Astrocyte (in vitro differentiated cells and primary cell): ENCODE results near the gene VEGFB. TPM values are rescaled to one million over a fixed set of nuclear protein-coding genes. Genes with fewer than 3 reads are reported as not detected.
A peak's percentile ranks its signal among the peaks of the same experiment; 100 is the strongest.

ENCODE experiments used
- DNase-seq: peaks from one replicate; pipeline ENCODE4 v3.0.0-alpha.2; 2010; ENCODE audit warnings: low read depth
- FAIRE-seq: peaks from 2 replicates; lab custom pipeline; 2011; peaks lifted over from hg19 to GRCh38; lab: Jason Lieb, UNC
- H2AFZ ChIP-seq: 2 replicates; pipeline ENCODE4 v1.6.0; 2012; ENCODE audit warnings: low read depth, low read length, inconsistent platforms
- H3K27ac ChIP-seq: 2 replicates; pipeline ENCODE4 v1.5.1; 2011; ENCODE audit warnings: low read depth, low read length, inconsistent platforms
- H3K27me3 ChIP-seq: 2 replicates; pipeline ENCODE4 v1.6.0; 2011; ENCODE audit warnings: low read length, inconsistent platforms; ENCODE audit not compliant: insufficient read depth
- H3K36me3 ChIP-seq: 2 replicates; pipeline ENCODE4 v1.5.1; 2011; ENCODE audit warnings: low read length, inconsistent platforms; ENCODE audit not compliant: insufficient read depth
- H3K4me1 ChIP-seq: 2 replicates; pipeline ENCODE4 v1.5.1; 2011; ENCODE audit warnings: low read length, inconsistent platforms; ENCODE audit not compliant: insufficient read depth
- H3K4me2 ChIP-seq: 2 replicates; pipeline ENCODE4 v1.6.0; 2012; ENCODE audit warnings: low read length, inconsistent platforms
- H3K4me3 ChIP-seq: 2 replicates; pipeline ENCODE4 v1.5.1; 2011; ENCODE audit warnings: low read depth, mild to moderate bottlenecking, low read length, inconsistent platforms; ENCODE audit not compliant: insufficient read depth
- H3K79me2 ChIP-seq: 2 replicates; pipeline ENCODE4 v1.6.0; 2012; ENCODE audit warnings: mild to moderate bottlenecking, low read length, inconsistent platforms; ENCODE audit not compliant: insufficient read depth
- H3K9ac ChIP-seq: 2 replicates; pipeline ENCODE4 v1.6.0; 2012; ENCODE audit warnings: mild to moderate bottlenecking, low read length, inconsistent platforms
- H3K9me3 ChIP-seq: 2 replicates; pipeline ENCODE4 v1.5.1; 2012; ENCODE audit warnings: low read depth, mild to moderate bottlenecking, low read length, inconsistent platforms; ENCODE audit not compliant: insufficient read depth
- H4K20me1 ChIP-seq: 2 replicates; pipeline ENCODE4 v1.6.0; 2012; ENCODE audit warnings: low read length, inconsistent platforms; ENCODE audit not compliant: insufficient read depth
- H3K27ac Mint-ChIP-seq: one replicate; pipeline ENCODE4 v1.8.0; 2021; ENCODE audit warnings: mild to moderate bottlenecking, mixed read lengths; ENCODE audit not compliant: unreplicated experiment
- H3K27me3 Mint-ChIP-seq: one replicate; pipeline ENCODE4 v1.8.0; 2021; ENCODE audit warnings: low read depth, mixed read lengths; ENCODE audit not compliant: unreplicated experiment
- H3K36me3 Mint-ChIP-seq: one replicate; pipeline ENCODE4 v1.8.0; 2021; ENCODE audit warnings: low read depth, mixed read lengths; ENCODE audit not compliant: unreplicated experiment
- H3K4me1 Mint-ChIP-seq: one replicate; pipeline ENCODE4 v1.8.0; 2021; ENCODE audit warnings: low read depth, mixed read lengths; ENCODE audit not compliant: unreplicated experiment
- H3K4me3 Mint-ChIP-seq: one replicate; pipeline ENCODE4 v1.8.0; 2021; ENCODE audit warnings: mild to moderate bottlenecking, moderate library complexity, mixed read lengths; ENCODE audit not compliant: unreplicated experiment
- H3K9me3 Mint-ChIP-seq: one replicate; pipeline ENCODE4 v1.8.0; 2021; ENCODE audit warnings: mild to moderate bottlenecking, mixed read lengths; ENCODE audit not compliant: unreplicated experiment
- CTCF ChIP-seq: IDR thresholded peaks from 2 replicates; pipeline ENCODE4 v1.5.1; 2011; ENCODE audit warnings: low read depth, mild to moderate bottlenecking, inconsistent platforms, low read length, moderate library complexity; ENCODE audit not compliant: insufficient read depth
- EZH2 ChIP-seq: IDR thresholded peaks from 2 replicates; pipeline ENCODE4 v1.6.1; 2012; ENCODE audit warnings: mild to moderate bottlenecking, low read length, inconsistent platforms; ENCODE audit not compliant: insufficient read depth
- total RNA-seq: library from RNA; stranded (reverse); gene quantifications from 2 replicates; pipeline ENCODE4 v1.2.1, GENCODE V29; 2021

The VEGFB gene
- total RNA-seq, 1 donor from 2014 or later = 30.4 TPM

GRCh38 chr11:64285885-64286800, 51.8 kb downstream of the VEGFB start:
- peaks cover 17% of the 10 kb centered on the region for H3K27me3 Mint-ChIP-seq
- no peaks in the 10 kb centered on the region for H3K9me3 Mint-ChIP-seq
- Histone ChIP-seq H3K4me3 (peak overlapping the region; percentile 88), H3K4me2 (peak overlapping the region; percentile 100), H3K27me3 (peaks cover 10% of the 10 kb centered on the region), H4K20me1 (peaks cover 16% of the 10 kb centered on the region), H3K4me1 (peaks cover 10% of the 10 kb centered on the region), H3K9ac (peak overlapping the region; percentile 92), H3K27ac (no peak overlapping the region), H3K9me3 (no peaks in the 10 kb centered on the region), H2AFZ (peak overlapping the region; percentile 73), H3K36me3 (no peaks in the 10 kb centered on the region), H3K79me2 (peaks cover 16% of the 10 kb centered on the region)
- H3K4me1 Mint-ChIP-seq = peaks cover 3% of the 10 kb centered on the region
- H3K36me3 Mint-ChIP-seq = peaks cover 5% of the 10 kb centered on the region
- no peak for TF ChIP-seq EZH2
- no peak for TF ChIP-seq CTCF
- FAIRE-seq (no peak), DNase-seq (no peak)
- H3K27ac Mint-ChIP-seq = peak overlapping the region; percentile 30
- peak overlapping the region; percentile 83 for H3K4me3 Mint-ChIP-seq

- peaks cover 16% of the 10 kb centered on the region for H3K79me2 ChIP-seq
- H3K9me3 Mint-ChIP-seq = no peaks in the 10 kb centered on the region
- no peak for TF ChIP-seq CTCF
- TF ChIP-seq EZH2 = no peak
These were observed 52.4 kb downstream of the VEGFB start for GRCh38 chr11:64286801-64287159.

More at GRCh38 chr11:64286801-64287159, 52.4 kb downstream of the VEGFB start:
- H4K20me1 ChIP-seq = peaks cover 16% of the 10 kb centered on the region
- peaks cover 3% of the 10 kb centered on the region for H3K4me1 Mint-ChIP-seq
- no peaks in the 10 kb centered on the region for H3K36me3 ChIP-seq
- H3K27ac ChIP-seq = no peak overlapping the region
- H3K4me3 Mint-ChIP-seq = peak overlapping the region; percentile 83
- FAIRE-seq (no peak), DNase-seq (no peak)
- H3K27me3 Mint-ChIP-seq = peaks cover 17% of the 10 kb centered on the region
- peaks cover 12% of the 10 kb centered on the region for H3K4me1 ChIP-seq
- peaks cover 13% of the 10 kb centered on the region for H3K27me3 ChIP-seq
- peaks cover 4% of the 10 kb centered on the region for H3K36me3 Mint-ChIP-seq
- H3K27ac Mint-ChIP-seq = peak overlapping the region; percentile 30
- H3K9me3 ChIP-seq = no peaks in the 10 kb centered on the region
- H3K4me2 ChIP-seq = peak overlapping the region; percentile 100
- no peak overlapping the region for H2AFZ ChIP-seq
- H3K4me3 ChIP-seq = no peak overlapping the region
- H3K9ac ChIP-seq = no peak overlapping the region
